ENCODE measurements around the gene QKI.

DNA sequence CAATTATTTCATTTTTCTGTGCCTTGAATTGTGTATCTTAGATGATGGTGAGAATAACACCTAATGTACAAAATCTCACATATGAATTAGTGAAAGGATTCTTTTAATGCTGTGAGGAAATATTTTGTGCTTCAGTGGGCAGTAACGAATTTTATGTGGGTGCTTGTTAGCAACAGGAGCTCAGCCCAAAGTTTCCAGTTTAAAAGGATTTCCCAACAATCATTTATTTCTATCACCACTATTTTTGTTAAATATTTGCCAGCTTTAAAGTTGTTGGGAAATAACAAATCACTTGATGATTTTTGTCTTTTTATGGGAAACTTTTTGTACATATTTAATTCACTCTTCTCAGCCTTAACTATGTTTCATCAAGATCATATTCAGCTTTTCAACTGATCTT, 111.8 kb downstream of the QKI start:
- no peak for TF ChIP-seq RAD21 (IDR thresholded peaks at IDR 0.05; ENCODE audit: low read depth)
- TF ChIP-seq YY1 (IDR thresholded peaks at IDR 0.05; ENCODE audit: low read depth) = no peak
- no peak for TF ChIP-seq FOXM1 (IDR thresholded peaks at IDR 0.05; ENCODE audit: borderline replicate concordance, low read depth)
